ENCODE measurements around the gene SLC22A5.

DNA sequence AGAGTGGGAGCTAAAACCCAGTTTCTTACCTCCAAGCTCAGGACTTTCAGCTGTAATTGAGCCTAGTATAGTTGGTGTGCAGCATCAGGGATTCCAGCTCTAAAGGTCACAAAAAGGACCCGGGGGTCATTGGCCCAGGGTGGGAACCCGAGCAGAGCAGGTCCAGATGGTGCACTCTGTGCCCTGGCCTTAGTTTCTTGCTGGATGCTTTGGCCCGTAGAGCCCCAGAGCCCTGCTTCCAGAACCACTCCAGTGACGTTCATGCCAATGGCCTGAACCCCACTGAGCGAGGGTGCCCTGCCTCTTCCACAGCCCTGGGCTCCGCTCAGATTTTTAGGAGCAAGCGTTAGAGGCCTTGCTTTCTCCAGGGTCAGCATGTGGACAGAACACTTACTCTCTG, 8.2 kb downstream of the SLC22A5 start:
- TF ChIP-seq, protein P1, sequence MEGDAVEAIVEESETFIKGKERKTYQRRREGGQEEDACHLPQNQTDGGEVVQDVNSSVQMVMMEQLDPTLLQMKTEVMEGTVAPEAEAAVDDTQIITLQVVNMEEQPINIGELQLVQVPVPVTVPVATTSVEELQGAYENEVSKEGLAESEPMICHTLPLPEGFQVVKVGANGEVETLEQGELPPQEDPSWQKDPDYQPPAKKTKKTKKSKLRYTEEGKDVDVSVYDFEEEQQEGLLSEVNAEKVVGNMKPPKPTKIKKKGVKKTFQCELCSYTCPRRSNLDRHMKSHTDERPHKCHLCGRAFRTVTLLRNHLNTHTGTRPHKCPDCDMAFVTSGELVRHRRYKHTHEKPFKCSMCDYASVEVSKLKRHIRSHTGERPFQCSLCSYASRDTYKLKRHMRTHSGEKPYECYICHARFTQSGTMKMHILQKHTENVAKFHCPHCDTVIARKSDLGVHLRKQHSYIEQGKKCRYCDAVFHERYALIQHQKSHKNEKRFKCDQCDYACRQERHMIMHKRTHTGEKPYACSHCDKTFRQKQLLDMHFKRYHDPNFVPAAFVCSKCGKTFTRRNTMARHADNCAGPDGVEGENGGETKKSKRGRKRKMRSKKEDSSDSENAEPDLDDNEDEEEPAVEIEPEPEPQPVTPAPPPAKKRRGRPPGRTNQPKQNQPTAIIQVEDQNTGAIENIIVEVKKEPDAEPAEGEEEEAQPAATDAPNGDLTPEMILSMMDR (conservative IDR thresholded peaks at IDR 0.05; ENCODE audit: low read length), result no peak
- TF ChIP-seq EZH2phosphoT487 (IDR thresholded peaks at IDR 0.05; ENCODE audit: borderline replicate concordance), result no peak
